Stimulated activated CD8-positive, alpha-beta memory T cell treated with anti-CD3 and anti-CD28 coated beads, Interleukin-12 subunit alpha, Interleukin-12 subunit beta, amount 100 ng/mL, for 1 hour (primary cell): ENCODE data around the gene ALDH9A1.
A peak's percentile ranks its signal among the peaks of the same experiment; 100 is the strongest.
"Not testable (repeated sequence)": the region's sequence is repeated elsewhere in the genome, so short reads cannot be mapped to it uniquely, and the experiment has no call there.

ENCODE experiments used
- DNase-seq: peaks from one replicate; pipeline ENCODE4 v3.0.0-alpha.2; 2020; ENCODE audit warnings: low read depth

Gene ALDH9A1

GRCh38 chr1:165697881-165698760 is at the start of gene ALDH9A1:
ALDH9A1 (minus strand) TSS chr1:165698562; CDS start chr1:165698558, 4 bp downstream.
- DNase-seq: peak; percentile 73

GRCh38 chr1:165747632-165748447 is 49.5 kb upstream of the ALDH9A1 start:
- DNase-seq: no peak

- DNase-seq: not testable (repeated sequence)
These were observed 46.6 kb upstream of the ALDH9A1 start for GRCh38 chr1:165744913-165745312.

- DNase-seq: no peak
These were observed 43.8 kb upstream of the ALDH9A1 start for GRCh38 chr1:165742194-165742593.

GRCh38 chr1:165738794-165739193 is 40.4 kb upstream of the ALDH9A1 start:
- no peak for DNase-seq

- DNase-seq: no peak
These were observed 38.8 kb upstream of the ALDH9A1 start for GRCh38 chr1:165737196-165737595.

- DNase-seq: no peak
These were observed 36.5 kb upstream of the ALDH9A1 start for GRCh38 chr1:165734906-165735305.

- DNase-seq: no peak
These were observed 28.5 kb upstream of the ALDH9A1 start for GRCh38 chr1:165726841-165727240.

- no peak for DNase-seq
These were observed 27.8 kb upstream of the ALDH9A1 start for GRCh38 chr1:165726169-165726568.

- DNase-seq: no peak
These were observed 19.7 kb upstream of the ALDH9A1 start for GRCh38 chr1:165717918-165718515.

GRCh38 chr1:165716265-165717051 is 18.1 kb upstream of the ALDH9A1 start:
- not testable (repeated sequence) for DNase-seq

- no peak for DNase-seq
These were observed 14.4 kb upstream of the ALDH9A1 start for GRCh38 chr1:165712764-165713163.

- no peak for DNase-seq
These were observed 9.8 kb upstream of the ALDH9A1 start for GRCh38 chr1:165707984-165708706.

GRCh38 chr1:165703648-165704047 is 5.3 kb upstream of the ALDH9A1 start:
- DNase-seq: no peak

- not testable (repeated sequence) for DNase-seq
These were observed 3.6 kb upstream of the ALDH9A1 start for GRCh38 chr1:165701922-165702321.

GRCh38 chr1:165699577-165699976 is 1.2 kb upstream of the ALDH9A1 start:
- no peak for DNase-seq

- DNase-seq: no peak
These were observed 345 bp upstream of the ALDH9A1 start for GRCh38 chr1:165698761-165699052.

GRCh38 chr1:165697491-165697880 is 876 bp downstream of the ALDH9A1 start:
- DNase-seq: no peak

GRCh38 chr1:165696625-165697100 is 1.7 kb downstream of the ALDH9A1 start:
- no peak for DNase-seq

GRCh38 chr1:165695031-165695430 is 3.3 kb downstream of the ALDH9A1 start:
- no peak for DNase-seq

GRCh38 chr1:165688046-165688445 is 10.3 kb downstream of the ALDH9A1 start:
- no peak for DNase-seq
